Kidney tubule cell (primary cell): ENCODE measurements around the gene CMYA5.
"Not testable (repeated sequence)": the region's sequence is repeated elsewhere in the genome, so short reads cannot be mapped to it uniquely, and the experiment has no call there.

Experiments
- DNase-seq: peaks from one replicate; pipeline ENCODE4 v3.0.0-alpha.2; 2018; ENCODE audit warnings: low spot score

The CMYA5 gene

DNA sequence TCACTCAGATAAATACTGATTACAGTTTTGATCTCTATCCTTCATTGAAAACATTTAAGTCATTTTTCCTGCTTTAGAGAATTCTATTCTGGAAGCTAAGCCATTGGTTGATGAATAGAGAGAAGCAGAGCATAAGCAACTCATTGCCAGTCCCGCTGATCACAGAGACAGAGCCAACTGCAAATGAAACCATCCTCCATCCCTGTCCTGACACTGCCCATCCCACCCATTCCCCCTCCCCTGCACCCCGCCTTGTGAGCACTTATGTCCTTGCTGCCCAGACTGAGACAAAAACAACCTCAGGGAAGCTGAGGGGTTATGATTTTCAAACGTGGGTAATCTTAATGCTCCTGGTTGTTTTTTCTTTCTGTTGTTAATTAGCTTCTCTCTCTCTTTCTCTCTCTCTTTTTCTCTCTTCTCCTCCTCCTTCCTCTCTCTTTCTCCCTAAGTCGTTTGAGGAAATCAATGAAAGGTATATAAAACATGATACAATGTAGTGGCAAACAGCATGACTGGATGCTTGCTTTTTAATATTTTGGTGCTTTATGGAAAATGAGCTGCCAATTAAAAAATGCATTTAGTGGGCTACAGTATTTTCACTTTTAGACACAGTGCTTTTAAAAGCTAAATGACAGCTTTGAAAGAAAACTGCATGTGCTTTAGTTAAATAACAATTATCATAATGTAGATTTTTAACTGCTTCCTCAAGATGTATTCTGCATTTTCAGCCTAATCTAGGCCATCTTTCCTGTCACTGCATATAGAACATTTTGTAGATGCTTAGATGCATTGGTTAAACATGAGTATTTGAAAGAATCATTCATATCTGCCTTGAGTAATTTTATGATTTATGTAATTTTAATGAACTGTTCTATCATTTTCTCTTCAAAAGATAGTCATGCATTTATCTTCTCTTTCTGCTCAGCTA is 57.3 kb downstream of the CMYA5 start:
- DNase-seq, result no peak

DNA sequence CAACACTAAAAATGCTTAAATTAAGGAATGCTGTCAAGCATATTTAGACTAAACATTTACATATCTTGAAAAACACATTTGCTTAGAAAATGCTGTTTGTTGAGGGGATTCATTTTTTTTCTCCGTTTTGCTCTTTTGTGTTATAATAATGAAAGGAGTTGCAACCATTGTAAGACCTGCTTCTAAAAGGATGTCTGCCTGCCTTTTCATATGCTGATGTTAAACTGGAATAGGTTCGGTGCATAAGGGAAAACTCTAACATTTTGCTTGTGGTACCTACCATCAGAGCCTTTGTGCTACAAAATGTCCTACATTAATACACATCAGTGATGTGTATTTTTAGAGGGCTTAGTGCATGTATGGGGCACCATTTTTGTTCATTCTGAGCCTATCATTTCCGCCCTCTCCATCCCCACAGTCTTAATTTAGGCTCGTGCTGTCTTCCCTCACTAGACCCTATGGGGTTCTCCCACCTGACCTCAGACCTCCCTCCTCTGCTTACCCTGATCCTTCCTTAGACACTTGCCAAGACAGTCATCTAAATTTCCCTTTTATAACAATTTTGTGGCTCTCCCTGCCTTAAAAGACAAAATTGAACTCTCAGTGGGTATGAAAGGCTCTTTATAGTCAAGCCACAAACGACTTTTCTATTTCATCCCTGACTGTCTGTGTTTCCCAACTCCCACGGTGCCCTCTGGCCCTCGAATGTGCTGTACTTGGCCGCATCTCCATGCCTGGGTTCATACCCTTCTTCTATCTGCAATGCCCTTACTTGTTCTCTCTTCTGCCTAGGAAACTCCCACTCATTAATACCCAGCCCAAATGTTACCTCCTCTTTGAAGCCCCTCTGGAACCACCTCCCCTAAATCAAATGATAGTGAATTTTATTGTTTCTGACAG is 61.2 kb downstream of the CMYA5 start:
- DNase-seq, result no peak

DNA sequence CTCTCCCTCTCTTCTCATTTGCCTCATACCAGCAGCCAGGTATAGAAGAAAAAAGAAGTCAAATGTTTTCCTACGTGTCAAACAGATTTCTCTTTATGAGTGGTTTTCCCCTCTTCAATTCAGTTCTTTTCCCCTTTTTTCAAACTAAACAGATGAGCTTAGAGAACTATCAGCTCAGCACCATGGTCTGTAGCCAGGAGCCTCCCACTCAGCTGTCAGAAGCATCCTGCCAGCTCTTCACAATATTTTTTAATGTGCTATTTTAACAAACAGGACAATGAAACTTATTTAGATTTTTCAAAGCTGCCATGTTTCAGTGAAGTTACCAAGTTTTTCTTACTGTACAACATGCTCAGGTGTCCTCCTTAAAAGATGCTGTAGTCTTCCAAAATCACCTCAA is 63.5 kb downstream of the CMYA5 start:
- DNase-seq, result no peak

DNA sequence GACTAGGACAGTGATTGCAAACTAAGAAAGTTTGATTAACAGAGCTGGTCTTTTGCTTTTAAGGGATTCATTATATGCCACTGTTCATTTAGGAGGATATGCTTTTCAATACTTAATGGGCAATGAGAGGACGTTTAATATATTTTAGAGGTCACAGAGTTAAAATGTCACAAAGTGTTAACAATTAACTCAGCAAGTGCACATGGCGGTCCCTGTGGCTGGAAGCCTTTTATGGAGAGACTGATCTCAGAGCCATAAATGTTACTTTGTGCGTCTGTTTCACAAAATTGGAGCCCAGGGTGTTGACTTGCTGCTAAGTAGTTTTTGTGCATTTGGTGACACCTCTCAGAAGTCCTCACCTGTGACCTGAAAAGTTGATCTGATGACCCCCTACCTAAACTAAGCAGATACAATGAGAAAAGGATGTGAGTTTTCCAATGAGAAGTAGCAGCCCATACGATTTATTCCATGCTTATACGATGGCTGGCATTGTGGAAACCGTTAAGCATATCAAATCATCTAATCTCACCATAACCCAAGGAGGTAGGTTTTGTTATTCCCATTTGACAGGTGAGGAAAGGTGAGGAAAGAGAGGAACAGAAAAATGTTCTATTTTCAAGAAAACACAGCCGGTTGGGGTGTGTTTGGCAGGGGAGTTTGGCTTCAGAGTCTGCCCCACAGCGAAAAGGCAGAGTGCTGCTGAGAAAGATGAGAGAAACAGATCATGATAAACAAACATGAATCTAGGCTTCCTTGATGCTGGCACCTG is 64.4 kb downstream of the CMYA5 start:
- no peak for DNase-seq

DNA sequence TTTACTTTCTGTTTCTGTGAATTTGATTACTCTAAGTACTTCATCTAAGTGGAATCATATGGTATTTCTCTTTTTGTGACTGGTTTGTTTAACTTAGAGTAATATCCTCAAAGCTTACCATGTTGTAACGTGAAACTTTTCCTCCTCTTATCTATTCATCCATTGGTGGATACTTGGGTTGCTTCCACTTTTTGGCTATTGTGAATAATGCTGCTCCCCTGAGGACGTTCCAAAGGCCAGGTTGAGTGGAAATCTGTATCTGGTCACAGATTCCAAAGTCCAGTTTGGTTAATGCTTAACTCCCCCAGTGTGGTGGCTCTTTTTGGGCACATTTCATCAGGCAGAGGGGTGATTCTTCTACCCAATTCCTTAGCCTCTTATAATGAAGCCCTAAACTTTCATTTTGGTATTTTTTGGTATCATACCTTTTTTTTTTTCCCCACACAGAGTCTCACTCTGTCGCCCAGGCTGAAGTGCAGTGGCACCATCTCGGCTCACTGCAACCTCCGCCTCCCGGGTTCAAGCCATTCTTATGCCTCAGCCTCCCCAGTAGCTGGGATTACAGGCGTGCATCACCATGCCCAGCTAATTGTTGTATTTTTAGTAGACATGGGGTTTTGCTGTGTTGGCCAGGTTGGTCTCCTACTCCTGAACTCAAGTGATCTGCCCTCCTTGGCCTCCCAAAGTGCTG is 65.4 kb downstream of the CMYA5 start:
- DNase-seq, result no peak

DNA sequence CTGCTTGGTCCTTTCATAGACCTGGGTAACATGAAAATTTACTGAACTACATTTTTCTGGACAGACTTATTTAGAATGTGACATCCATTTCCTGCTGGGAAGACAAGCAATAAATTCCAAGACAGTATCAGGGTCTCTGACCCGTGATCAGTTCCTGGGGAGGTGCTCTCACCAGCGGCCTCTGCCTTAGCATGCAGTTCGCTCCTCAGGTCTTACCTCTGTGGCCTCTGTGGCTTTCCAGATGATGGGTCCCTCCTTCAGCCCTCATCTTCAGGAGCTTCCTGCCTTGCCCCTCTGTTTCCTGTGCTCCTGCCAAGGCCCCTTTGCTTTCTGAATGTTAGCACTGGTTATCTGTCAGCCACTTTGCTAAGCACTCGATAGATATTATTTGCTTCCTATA is 66.4 kb downstream of the CMYA5 start:
- no peak for DNase-seq

DNA sequence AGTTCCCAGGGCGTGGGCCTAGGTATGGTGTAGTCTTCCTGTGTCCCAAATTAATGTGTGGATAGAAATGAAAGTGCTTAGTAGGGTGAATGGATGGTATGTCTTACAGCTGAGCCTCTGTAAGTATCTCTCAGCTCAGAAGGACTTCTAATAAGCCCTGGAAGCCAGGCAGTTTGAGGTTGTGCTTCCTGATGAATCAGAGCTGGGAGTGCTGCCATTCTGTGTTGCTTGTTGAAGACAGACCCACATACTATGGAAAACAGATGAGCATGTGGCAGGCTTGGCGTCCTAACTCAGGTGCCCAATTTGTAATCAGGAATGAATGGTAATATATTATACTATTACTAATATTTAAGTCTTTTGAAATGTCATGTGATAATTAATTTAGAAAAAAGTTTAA is 69.8 kb downstream of the CMYA5 start:
- peak; percentile 58 for DNase-seq

DNA sequence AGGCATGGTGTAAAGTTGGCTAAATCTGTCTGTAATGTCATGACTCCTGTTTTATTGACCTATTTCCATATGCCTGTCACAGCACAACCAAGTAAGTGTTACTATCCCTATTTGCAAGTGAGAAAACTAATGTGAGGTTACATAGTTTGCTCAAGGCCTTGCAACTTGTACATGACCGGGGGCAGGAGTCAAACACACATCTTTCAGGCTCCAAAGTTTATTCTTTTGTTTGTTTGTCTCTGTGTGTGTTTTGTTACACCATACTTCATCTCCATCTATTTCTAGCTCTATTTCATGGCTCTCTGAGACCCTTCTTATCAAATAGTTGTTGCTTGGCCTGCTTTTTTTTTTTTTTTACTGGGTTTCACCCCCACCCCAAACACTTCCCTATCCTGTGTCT is 70.2 kb downstream of the CMYA5 start:
- DNase-seq, result no peak

DNA sequence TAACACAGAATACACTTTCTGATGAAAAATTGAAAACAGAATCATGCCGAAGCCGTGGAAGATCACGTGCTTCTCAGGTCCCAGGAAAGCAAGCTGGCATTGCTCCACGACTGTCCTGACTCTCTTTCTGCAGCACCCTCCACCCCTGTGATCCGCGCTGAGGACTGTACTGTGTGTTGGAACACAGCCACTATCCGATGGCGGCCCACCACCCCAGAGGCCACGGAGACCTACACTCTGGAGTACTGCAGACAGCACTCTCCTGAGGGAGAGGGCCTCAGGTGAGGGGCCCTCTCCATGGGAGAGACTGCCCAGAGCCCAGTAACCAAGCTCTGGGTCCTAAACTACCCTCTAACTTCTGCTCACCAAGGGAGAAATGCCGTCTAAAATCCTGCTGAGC is 73.3 kb downstream of the CMYA5 start:
- no peak for DNase-seq

DNA sequence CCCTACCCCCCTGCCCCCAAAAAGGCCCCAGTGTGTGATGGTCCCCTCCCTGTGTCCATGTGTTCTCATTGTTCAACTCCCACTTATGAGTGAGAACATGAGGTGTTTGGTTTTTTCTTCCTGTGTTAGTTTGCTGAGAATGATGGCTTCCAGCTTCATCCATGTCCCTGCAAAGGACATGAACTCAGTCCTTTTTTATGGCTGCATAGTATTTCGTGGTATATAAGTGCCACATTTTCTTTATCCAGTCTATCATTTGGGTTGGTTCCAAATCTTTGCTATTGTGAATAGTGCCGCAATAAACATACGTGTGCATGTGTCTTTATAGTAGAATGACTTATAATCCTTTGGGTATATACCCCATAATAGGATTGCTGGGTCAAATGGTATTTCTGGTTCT is 74.5 kb downstream of the CMYA5 start:
- DNase-seq, result not testable (repeated sequence)

DNA sequence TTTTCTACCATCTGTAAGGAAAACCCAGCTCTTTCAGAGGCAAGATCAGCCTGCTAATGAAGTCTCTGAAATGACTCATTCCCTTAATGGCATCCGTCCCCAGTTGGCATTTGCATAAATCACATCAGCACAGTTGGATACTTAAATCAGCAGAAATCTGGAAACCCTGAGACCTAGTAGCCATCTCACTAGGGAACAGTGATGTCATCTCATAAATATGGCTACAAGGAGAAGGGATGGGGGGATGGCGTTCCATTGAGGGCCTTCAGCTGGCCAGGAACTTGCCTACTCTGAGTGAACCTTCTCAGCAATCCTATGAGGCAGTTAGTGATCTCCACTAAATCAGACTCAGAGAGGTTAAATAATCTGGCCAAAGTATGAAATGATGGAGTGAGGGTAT is 81.8 kb downstream of the CMYA5 start:
- peak; percentile 76 for DNase-seq

DNA sequence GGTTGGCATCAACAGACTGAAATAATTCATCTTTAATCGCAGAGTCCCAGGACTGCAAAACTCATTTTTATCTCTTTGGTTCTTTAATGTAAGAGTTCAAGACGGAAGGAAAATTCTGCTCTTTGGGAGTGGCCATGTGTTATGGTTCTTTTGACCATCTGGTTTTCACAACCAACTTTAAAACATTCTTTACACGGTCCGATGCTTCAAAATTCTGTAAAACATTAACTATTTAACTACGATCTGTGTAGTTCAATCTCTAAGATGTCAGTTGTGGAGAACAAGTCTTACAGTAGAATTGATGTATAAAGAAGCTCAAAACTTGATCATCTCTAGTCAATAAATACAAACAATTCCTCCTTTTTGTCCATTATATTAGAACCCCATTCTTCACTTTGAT is 83.0 kb downstream of the CMYA5 start:
- peak; percentile 64 for DNase-seq

DNA sequence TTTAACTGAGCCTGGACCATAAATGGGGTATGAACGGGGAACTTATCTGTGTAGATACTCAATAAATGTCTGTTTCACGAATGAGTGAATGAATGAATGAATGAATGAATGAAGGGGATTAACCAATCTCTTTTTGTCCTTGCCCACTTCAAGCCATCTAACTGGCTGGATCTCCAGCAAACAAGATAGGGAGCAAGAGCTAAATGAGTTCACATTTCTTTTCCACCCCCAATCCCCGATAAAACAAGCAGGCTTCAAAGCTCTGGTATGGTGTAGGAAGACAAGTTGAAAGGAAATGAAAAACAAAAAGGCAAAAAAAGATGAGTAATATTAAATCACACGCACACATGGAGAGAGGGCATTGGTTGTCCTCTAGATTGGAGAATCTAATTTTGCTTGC is 84.0 kb downstream of the CMYA5 start:
- DNase-seq, result no peak

DNA sequence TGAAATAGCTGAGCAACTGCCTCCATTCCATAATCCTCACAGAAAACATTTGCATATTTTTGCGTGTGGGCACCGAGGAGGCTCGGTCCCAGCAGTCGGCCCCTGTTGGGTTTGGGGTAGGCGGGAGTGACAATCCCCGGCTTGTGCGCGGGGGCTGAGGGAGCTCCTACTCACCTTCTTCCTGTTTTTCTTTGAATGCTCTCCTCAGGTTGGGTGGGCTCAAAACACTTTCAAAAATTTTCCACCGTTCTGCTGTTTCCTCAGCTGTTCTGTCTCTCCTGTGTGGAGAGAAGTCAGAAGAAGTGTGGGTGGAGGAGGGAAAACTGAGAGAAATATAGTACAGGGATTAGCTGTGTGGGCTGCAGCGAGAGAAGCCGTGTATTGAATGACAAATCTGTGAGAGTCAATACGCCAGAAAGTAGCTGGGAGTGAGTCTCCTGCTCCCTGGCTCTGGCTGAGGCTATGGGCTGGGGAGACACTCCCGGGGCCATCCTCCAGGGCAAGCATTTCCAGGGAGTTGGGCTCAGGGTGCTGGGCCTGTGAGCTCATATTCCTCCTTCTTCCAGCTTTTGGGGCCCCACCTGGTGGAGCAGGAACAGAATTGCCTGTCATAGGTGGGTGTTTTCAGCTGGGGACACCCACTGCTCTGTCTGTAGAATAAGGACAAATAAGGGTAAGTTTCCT is 84.7 kb downstream of the CMYA5 start:
- DNase-seq, result peak; percentile 45

DNA sequence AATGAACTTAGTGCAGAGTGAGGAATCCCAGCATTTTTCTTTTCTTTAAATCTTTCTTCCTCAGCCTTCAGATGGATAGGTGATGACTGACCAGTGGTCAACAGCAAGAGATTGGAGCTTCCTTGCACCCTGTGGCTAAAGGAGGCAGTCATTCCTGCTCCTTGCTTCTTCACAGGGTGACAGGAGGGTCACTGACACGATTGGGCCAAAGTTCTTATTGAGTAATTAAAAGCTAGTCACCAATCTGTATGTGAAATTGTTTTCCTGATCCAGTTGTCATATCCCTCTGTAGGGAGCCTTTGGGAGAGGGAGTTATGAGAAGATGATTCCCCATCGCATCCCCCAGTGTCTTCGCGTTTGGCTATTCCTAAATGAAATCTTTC is 85.2 kb downstream of the CMYA5 start:
- no peak for DNase-seq

DNA sequence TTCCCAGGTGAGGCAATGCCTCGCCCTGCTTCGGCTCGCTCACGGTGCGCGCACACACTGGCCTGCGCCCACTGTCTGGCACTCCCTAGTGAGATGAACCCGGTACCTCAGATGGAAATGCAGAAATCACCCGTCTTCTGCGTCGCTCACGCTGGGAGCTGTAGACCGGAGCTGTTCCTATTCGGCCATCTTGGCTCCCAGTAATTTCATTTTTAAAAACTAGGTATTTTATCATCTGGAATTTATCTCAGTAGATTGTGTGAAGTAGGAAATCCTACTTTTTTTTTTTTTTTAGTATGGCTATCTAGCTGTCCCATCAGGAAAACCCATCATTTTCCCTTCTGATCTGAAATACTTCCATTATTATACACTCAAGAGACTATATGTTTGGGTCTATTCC is 95.1 kb downstream of the CMYA5 start:
- DNase-seq, result not testable (repeated sequence)

DNA sequence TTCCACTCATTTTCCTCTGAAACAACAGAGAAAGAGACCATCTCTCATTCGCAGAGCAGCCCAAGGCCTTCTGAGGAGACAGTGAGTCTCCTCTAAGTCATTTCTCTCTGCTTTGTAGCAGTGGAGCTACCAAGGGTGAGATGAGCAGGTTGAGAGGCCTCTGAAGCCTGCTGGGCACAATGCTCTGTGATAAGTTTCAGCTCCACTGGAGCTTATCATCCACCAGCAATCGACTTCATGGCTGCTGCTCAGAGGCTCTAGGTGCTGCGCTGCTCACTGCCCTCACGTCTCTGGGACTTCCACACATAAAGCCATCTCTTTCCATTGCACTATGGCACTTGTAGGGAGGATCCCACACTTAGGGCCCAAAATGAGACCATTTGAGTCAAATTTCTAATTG is 96.3 kb downstream of the CMYA5 start:
- peak; percentile 68 for DNase-seq

DNA sequence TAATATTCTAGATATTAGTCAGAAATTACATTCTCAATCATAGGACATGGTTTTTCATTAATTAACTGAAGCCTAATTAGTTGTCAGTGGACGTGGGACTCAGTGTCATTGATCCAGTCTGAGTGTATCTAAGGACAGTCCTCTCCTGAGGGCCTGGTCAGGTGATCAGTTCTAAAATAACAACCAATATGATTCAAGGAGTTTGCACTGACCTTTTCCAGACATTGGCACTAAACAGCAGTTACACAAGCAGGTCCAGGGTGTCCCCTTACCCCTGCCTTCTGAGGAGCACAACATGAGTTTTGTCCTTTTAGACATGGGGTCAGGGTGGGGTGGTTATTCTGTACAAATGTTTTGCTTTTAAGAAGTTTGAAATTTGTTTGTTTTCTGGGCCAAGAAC is 97.8 kb downstream of the CMYA5 start:
- no peak for DNase-seq

DNA sequence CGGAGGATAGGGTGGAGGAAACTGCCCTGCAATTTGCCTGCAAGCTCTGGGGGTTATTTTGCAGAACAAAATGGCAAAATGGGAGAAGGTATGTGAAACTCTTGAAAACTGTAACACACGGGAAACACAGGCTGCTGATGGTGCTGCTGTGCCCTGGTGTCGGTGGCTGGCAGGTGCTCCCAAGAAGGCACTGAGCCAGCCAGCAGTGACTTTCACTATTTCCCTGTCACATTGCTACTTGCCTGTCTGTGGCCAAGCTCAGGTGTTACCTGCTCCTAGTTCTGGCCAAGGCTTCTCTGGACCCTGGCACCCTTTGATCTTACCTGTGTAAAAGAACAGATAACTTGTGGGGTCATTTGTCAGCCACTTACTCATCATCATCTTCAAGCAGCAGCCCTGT is 102.2 kb downstream of the CMYA5 start:
- no peak for DNase-seq

DNA sequence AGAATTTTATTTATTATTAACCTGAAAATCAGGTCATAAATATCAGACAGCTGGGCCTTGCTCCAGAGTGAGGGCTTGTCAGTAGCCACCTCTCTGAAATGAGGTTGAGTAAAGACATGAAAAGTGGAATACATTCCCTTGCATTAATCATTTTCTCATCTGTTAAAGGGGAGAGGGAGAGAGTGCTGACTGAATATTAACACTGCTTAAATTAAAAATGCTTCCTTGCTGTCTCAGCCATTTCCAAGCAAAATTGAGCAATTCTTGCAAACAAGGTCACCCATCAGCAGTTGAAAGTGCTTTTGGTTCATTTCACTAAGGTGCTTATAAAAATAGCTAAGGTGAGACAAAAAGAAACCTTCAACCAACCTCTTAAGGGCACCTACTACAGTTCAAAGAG is 102.8 kb downstream of the CMYA5 start:
- DNase-seq, result no peak

DNA sequence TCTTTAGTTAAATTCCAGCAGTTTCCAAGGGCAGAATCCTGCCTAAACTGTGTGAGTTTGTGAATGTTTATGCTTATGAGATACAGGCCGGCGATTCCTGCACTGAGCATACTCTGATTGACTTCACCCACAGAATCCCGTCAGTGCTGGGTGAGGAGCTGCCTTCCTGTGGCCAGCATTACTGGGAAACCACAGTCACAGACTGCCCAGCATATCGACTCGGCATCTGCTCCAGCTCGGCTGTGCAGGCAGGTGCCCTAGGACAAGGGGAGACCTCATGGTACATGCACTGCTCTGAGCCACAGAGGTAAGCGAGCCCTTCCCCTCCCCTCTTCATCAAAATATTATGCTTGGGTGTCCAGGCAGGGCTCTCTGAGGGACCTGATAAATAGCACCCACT is 103.7 kb downstream of the CMYA5 start:
- peak; percentile 53 for DNase-seq
